Bronchial epithelial cell (primary cell): ENCODE measurements around the gene CCM2L. TPM values are rescaled to one million over a fixed set of nuclear protein-coding genes. Genes with fewer than 3 reads are reported as not detected.

Experiments
- DNase-seq: peaks from one replicate; pipeline ENCODE4 v3.0.0-alpha.2; 2010; ENCODE audit warnings: low read depth
- FAIRE-seq: peaks from 2 replicates; lab custom pipeline; 2011; peaks lifted over from hg19 to GRCh38; lab: Jason Lieb, UNC
- H3K27me3 ChIP-seq: 2 replicates; pipeline ENCODE4 v1.5.1; 2011; ENCODE audit warnings: low read length; ENCODE audit not compliant: control insufficient read depth, insufficient read depth
- H3K36me3 ChIP-seq: 2 replicates; pipeline ENCODE4 v1.5.1; 2011; ENCODE audit warnings: low read length; ENCODE audit not compliant: control insufficient read depth, insufficient read depth
- H3K4me3 ChIP-seq: 2 replicates; pipeline ENCODE4 v1.5.1; 2011; ENCODE audit warnings: mild to moderate bottlenecking, low read depth, low read length, control low read depth
- CTCF ChIP-seq: IDR thresholded peaks from 2 replicates; pipeline ENCODE4 v1.5.1; 2011; ENCODE audit warnings: mild to moderate bottlenecking, moderate library complexity, low read length, control low read depth, inconsistent platforms; ENCODE audit not compliant: insufficient read depth, severe bottlenecking
- total RNA-seq: library from RNA; depleted of rRNA; stranded (reverse); fragments of >200 nt; gene quantifications from 2 replicates; pipeline ENCODE4 v1.2.1, GENCODE V29; 2014

The CCM2L gene
- total RNA-seq, 1 donor from 2014 or later = not detected

DNA sequence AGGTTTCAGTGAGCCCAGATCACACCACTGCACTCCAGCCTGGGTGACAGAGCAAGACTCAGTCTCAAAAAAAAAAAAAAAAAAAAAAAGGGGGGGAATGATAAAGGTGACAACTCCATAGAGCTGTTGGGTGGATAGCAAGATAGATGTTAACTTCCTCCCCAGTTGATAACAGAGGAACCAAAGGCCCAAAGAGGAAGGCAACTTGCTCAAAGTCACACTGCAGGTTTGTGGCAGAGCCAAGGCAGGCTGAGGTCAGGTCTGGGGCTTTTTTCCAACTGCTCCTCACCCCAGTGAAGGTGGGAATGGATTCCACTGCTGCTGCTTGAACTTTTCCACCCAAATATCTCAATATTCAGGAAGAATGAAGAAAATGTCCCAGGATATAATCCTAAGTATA, 68.6 kb downstream of the CCM2L start:
- FAIRE-seq = no peak
- H3K27me3 ChIP-seq = peaks cover 6% of the 10 kb centered on the region

DNA sequence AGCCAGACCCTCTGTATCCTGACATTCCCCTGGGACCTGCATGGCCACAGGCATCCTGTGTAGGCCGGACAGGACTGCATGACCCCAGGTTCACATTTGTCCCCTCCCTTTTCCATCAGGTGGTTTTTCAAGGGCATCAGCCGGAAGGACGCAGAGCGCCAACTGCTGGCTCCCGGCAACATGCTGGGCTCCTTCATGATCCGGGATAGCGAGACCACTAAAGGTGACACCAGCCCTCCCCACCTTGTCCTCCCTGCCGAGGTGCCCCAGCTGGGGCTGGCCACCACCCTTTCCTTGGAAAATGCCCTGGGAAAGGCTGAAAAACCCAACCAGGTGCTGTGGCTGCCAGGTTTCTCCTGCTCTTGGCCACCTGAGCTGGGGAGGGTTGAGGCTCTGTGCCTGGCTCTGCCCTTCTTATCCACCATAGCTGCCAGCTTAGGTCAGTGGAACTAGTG, 69.4 kb downstream of the CCM2L start:
- Histone ChIP-seq H3K27me3 (peaks cover 6% of the 10 kb centered on the region), H3K4me3 (no peak overlapping the region), H3K36me3 (no peaks in the 10 kb centered on the region)
- TF ChIP-seq CTCF = no peak
- FAIRE-seq (no peak), DNase-seq (no peak)

More for the DNA sequence above, 68.6 kb downstream of the CCM2L start:
- DNase-seq = no peak
- Histone ChIP-seq H3K4me3 (no peak overlapping the region), H3K36me3 (no peaks in the 10 kb centered on the region)
- TF ChIP-seq CTCF = no peak

DNA sequence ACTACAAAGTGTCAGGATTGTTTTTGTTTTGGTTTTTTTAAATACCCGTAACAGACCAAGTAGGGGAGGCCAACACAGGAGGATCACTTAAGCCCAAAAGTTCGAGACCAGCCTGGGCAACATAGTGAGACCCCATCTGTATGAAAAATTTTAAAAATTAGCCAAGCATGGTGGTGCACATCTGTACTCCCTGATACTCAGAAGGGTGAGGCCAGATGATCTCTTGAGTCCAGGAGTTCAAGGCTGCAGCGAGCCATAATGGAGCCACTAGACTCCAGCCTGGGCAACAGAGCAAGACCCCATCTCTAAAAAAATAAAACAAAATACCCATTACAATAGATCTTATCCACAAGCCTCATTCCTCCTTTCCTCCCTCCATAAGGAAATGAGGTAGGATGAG, 70.5 kb downstream of the CCM2L start:
- FAIRE-seq = no peak
- Histone ChIP-seq H3K27me3 (peaks cover 4% of the 10 kb centered on the region), H3K4me3 (no peak overlapping the region), H3K36me3 (no peaks in the 10 kb centered on the region)
- DNase-seq = no peak
- no peak for TF ChIP-seq CTCF

Other genes with a start within 250 kb of the CCM2L start
- gene MYLK2, start 191.1 kb upstream of the CCM2L start, total RNA-seq = not detected in 2 replicates
- not detected in 2 replicates for gene FOXS1, start 164.8 kb upstream of the CCM2L start, total RNA-seq
- gene DUSP15, start 139.9 kb upstream of the CCM2L start, total RNA-seq = not detected in 2 replicates
- gene TTLL9, start 139.8 kb upstream of the CCM2L start, total RNA-seq = under 0.01 TPM in 1 of 2 replicates, not detected in the other
- gene PDRG1, start 58.4 kb upstream of the CCM2L start, total RNA-seq = 6.3 and 6.8 TPM in 2 replicates
- not detected in 2 replicates for gene XKR7, start 42.3 kb upstream of the CCM2L start, total RNA-seq
- gene HCK, start 41.8 kb downstream of the CCM2L start, total RNA-seq = under 0.01 and 0.13 TPM in 2 replicates
- gene TM9SF4, start 99.3 kb downstream of the CCM2L start, total RNA-seq = 19.0 and 22.0 TPM in 2 replicates
- 2.6 and 3.8 TPM in 2 replicates for gene PLAGL2, start 197.3 kb downstream of the CCM2L start, total RNA-seq
- 25.0 and 27.6 TPM in 2 replicates for gene POFUT1, start 197.4 kb downstream of the CCM2L start, total RNA-seq